ENCODE results near the gene PIP5KL1. TPM values are rescaled to one million over a fixed set of nuclear protein-coding genes. Genes with fewer than 3 reads are reported as not detected.
"Not testable (repeated sequence)": the region's sequence is repeated elsewhere in the genome, so short reads cannot be mapped to it uniquely, and the experiment has no call there.

PIP5KL1 gene
- total RNA-seq, 2 donors from 2014 or later = 1.2 to 1.3 TPM

DNA sequence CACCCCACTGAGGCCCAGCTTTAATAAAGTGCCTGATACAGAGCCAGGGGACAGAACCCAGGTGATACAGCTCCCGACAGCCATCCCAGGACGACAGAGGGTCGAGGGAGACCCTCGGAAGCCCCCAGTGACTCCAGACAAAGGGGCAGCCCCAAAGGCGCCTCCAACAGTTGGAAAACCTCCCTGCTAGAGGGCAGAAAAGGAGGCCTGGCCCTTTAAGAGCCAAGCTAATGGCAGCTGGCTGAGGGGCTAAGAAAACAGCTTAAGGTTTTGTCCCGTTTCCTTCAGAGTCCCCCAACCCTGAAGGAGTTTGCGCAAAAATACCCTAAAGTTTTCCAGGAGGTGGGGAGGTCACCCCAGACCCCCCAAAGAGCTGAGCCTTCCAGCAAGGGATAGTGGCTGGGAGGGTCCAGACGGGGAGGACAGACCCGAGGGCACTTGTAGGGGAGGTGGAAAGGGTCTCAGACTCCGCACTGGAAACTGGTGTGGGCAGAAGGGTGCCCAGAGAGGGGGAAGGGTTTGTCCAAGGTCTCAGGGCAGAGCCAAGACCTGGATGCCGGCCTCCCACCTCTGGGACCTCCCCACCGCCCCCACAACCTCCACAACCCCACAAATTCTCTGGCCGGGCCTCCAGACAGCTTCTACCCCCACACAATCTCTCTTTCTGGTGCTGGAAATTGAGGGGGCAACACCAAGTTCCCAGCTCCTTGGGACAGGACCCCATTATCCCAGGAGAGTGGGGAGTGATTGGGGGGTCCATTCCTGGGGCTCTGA lies 44.9 kb downstream of the PIP5KL1 start:
- intact Hi-C loops (cut with DNase I) = no loop called here
- no peak for DNase-seq (ENCODE audit: low spot score)

DNA sequence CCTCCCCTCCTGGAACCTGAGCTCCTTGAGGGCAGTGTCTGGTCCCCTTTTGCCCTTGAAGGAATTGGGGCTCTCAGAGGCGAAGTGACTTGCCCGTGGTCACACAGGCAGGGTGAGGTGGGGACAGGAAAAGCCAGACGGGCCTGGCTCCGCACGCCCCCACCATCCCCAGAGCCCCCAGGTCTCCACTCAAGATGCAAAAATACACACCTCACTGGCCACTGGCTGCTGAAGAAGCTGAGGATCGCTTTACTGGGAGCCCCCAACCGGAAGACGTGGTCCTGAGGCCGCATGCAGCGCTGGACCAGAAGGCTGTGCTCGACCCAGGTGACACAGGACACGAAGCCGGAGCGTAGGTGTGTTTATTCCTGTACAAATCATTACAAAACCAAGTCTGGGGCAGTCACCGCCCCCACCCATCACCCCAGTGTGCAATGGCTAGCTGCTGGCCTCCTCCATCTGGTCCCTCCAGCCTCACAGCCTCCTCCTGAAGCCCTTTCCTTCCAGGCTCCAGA lies 45.5 kb downstream of the PIP5KL1 start:
- DNase-seq (ENCODE audit: low spot score) = no peak
- intact Hi-C loops (cut with DNase I) = no loop called here

- intact Hi-C loops (cut with DNase I) = no loop called here
- no peak for DNase-seq (ENCODE audit: low spot score)
Observed at GRCh38 chr9:127884427-127884911, 46.1 kb downstream of the PIP5KL1 start.

GRCh38 chr9:127883959-127884358 lies 46.6 kb downstream of the PIP5KL1 start:
- DNase-seq (ENCODE audit: low spot score) = no peak
- intact Hi-C loops (cut with DNase I) = no loop called here

- intact Hi-C loops (cut with DNase I); DNase-seq (ENCODE audit: low spot score): not testable (repeated sequence)
Observed at GRCh38 chr9:127881715-127882114, 48.9 kb downstream of the PIP5KL1 start.

GRCh38 chr9:127880143-127880542 lies 50.4 kb downstream of the PIP5KL1 start:
- intact Hi-C loops (cut with DNase I) = no loop called here
- no peak for DNase-seq (ENCODE audit: low spot score)

DNA sequence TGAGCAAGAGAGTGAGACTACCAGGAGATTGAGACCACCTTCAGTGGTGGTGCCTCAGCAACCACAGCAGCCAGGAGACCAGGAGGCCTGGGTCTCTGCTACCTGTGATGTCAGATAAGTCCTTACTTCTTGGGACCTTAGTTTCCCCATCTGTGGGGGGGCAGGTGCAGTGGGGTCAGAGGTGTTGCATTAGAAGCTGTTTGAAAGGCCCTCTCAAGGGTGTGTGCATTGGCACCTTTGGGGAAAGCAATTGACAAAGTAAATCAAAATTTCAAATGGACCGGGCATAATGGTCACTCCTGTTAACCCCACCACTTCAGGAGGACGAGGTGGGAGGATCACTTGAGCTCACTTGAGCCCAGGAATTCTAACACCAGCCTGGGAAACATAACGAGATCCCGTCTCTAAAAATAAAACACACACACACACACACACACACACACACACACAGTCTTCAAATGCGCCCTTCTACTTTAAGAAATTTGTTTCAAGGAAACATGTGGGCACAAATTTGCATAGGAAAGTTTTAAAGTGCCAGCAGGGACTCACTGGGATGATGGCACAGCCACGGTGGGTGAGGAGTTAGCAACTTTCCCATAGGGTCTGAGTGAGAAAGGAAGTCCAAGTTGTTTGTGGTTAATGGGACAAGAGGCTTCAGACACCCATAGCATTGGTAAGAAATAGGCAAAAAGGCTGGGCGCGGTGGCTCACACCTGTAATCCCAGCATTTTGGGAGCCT lies 51.8 kb downstream of the PIP5KL1 start:
- DNase-seq (ENCODE audit: low spot score) = no peak
- intact Hi-C loops (cut with DNase I) = loop anchor here in 1 of 2 donors (10.0 kb wide), 1 partner anchor 236 kb away; no protein-coding TSS in a partner anchor

GRCh38 chr9:127878001-127878651 lies 52.5 kb downstream of the PIP5KL1 start:
- intact Hi-C loops (cut with DNase I) = loop anchor here in 1 of 2 donors (10.0 kb wide), 1 partner anchor 237 kb away; no protein-coding TSS in a partner anchor
- no peak for DNase-seq (ENCODE audit: low spot score)

DNA sequence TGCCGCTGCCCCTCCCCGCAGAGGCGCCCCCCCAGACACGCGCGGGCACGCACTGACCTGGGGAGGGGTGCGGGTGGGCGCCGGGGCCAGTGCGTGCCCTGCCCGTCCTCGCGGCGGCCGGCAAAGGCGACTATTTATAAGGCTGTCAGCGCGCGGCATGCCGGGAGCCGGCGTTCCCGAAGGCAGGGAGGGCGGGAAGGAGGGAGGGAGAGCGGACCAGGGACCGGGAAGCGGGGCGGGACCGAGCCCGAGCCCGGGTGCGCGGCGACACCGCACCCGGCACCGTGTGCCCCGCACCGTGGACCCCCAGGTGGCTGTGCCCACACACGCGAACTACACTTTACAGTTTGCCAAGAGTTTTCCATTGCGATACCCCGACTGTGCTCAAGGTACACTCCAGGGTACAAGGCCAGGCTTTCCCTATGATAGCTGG lies 53.0 kb downstream of the PIP5KL1 start, which contains the start of gene AK1:
AK1 (minus strand) TSS at position 110 of the 433 bp plus-strand sequence. CDS start 3,058 bp downstream, outside the sequence.
- intact Hi-C loops (cut with DNase I) = loop anchor here in 1 of 2 donors (10.0 kb wide), 1 partner anchor 237 kb away; no protein-coding TSS in a partner anchor
- peak; percentile 92 for DNase-seq (ENCODE audit: low spot score)

DNA sequence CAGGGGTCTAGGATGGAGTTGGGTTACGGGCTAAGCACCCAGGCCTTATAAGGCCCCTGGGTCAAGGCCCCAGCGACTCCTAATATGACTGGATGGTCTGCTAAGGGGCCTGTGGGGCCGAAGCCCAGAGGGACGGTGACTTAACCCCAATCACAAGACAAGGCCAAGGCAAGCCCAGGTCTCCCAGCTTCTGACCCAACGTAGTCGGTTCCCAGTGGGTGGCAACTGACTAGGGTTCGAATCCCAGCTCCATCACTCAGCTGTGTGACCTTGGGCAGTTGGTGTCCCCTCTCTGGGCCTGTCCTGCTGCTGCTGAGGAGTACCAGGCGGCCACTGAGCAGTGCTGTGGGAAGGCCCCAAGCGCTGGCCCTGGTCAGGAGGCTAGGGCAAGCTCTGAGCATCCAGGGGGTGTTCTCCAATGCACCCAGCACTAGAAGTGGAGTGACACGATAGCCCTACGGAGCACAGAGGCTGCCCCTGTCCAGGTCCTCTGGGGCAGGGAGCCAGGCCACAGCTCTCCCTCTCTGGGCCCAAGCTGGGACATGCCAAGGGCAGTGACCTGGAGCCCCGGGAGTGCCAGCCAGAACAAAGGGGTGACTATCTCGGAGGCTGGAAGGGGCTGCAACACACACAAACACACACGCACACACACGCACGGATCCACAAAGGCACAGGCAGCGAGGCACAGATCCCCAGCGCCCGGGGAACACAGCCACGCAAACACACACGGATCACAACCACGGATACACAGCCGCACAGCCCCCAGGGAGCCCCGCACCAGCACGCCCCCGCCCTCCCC lies 53.6 kb downstream of the PIP5KL1 start:
- intact Hi-C loops (cut with DNase I) = loop anchor here in 1 of 2 donors (10.0 kb wide), 1 partner anchor 238 kb away; no protein-coding TSS in a partner anchor
- DNase-seq (ENCODE audit: low spot score) = no peak

DNA sequence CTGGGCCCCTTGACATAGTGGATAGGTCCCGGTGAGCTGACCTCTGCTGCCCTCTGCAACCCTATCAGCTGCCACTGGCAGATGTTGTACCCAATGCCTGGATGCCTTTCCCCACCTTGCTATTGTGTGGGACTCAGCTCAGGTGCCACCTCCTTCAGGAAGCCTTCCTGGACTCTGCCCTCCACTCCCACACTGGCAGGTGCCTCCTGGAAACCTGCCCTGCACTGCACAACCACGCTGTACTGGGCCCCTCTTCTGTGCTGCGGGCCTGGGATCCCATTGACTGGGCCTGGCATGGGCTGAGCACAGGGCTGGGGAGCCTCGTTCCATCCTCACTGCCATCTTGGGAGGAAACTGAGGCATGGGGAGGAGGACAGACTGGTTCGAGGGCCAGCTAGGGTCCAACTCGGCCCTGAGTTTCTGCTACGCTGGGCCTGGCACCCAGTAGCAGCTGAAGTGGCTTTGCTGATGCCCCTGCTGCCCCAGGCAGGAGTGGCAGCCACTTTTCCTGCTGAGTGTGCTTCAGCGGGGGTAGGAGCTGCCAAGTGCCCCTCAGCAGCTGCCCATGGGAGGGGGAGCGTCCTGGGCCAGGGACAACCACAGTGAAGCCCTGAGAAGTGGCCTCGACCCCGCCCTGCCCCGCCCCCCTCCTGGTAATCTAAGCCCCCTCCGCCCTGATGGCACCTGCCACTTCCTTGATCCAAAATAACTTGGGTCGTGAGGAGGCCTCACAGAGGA lies 54.4 kb downstream of the PIP5KL1 start:
- intact Hi-C loops (cut with DNase I) = loop anchor here in 1 of 2 donors (10.0 kb wide), 1 partner anchor 239 kb away; no protein-coding TSS in a partner anchor
- no peak for DNase-seq (ENCODE audit: low spot score)

DNA sequence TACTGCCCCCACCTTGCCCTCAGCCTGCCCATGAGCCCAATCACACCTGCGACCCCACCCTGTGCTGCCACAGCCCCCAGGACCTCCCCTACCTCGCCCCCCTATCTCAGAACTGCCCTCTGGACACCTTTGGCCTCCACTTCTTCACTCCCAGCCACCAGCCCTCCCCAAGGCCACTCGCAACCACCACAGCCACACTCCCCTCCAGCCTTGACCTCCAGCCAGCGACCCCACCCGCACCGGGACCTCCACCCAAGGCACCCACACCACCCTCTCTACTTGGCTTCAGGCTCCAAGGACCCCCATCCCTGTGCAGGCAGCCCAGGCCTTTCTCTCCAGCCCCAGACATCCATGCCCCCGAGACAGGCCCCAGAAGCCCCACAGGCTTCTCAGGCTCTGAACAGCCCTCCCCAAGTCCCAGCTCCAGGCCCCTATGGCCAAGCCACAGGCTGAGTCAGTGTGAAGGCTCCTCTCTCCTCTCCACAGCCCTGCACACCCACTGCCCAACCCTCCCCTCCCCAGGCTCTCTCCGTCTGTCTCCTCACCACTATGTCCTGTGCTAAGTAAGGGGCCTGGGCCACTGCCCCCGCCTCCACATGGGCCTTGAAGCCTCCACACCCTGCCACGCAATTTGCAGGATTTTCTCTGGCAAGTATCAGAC lies 55.1 kb downstream of the PIP5KL1 start:
- no peak for DNase-seq (ENCODE audit: low spot score)
- intact Hi-C loops (cut with DNase I) = loop anchor here in 1 of 2 donors (10.0 kb wide), 1 partner anchor 239 kb away; no protein-coding TSS in a partner anchor

- intact Hi-C loops (cut with DNase I) = loop anchor here (5.0 to 10.0 kb wide), 4 partner anchors 72 to 240 kb away; partner anchors contain the start of genes CDK9 (in 2 of the 2), FPGS (in 1 of the 2) and TOR2A (in 1 of the 2)
Observed at GRCh38 chr9:127874301-127875221, 56.0 kb downstream of the PIP5KL1 start.

GRCh38 chr9:127873886-127874285 lies 56.7 kb downstream of the PIP5KL1 start:
- DNase-seq (ENCODE audit: low spot score) = peak; percentile 92
- intact Hi-C loops (cut with DNase I) = loop anchor here (5.0 to 10.0 kb wide), 4 partner anchors 72 to 241 kb away; partner anchors contain the start of genes CDK9 (in 2 of the 2), FPGS (in 1 of the 2) and TOR2A (in 1 of the 2)

More at GRCh38 chr9:127874301-127875221, 56.0 kb downstream of the PIP5KL1 start:
- DNase-seq (ENCODE audit: low spot score) = no peak

DNA sequence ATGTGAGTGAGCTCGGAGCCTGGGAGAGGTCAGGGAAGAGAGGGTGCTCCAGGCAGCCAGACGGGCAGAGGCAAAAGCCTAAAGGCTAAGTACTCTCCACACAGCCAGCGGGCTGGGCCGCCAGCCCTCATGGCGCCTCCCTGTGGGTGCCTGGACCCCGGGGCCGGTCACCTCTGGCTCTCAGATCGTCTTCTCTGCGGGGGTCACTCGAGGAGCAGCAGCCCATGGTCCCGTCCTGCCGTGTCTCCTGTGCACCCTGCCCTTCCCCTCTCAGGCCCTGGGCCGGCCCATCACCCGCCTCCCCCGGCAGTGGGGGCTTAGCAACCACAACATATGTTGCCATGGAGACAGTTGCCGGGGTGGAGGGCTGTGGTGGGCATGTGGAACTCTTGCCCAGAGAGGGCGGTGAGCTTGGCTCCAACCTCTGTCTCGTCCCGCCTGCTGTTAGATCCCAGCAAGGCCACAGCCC lies 57.3 kb downstream of the PIP5KL1 start:
- no peak for DNase-seq (ENCODE audit: low spot score)

More for the DNA sequence above, 57.3 kb downstream of the PIP5KL1 start:
- intact Hi-C loops (cut with DNase I) = loop anchor here (5.0 to 10.0 kb wide), 4 partner anchors 71 to 242 kb away; partner anchors contain the start of genes CDK9 (in 2 of the 2), FPGS (in 1 of the 2) and TOR2A (in 1 of the 2)
